PC-3 (cell line): ENCODE results near the gene CRB1.

Source experiments
- EZH2phosphoT487 ChIP-seq: fragments of 300-600 bp; sonication (generic); IDR thresholded peaks from 2 replicates; pipeline ENCODE4 v1.6.1; 2018; ENCODE audit warnings: mild to moderate bottlenecking, antibody characterized with exemption, low read length, borderline replicate concordance
- TF ChIP-seq, protein P1 (sequence below): fragments of 300-600 bp; sonication (generic); conservative IDR thresholded peaks from 2 replicates; pipeline ENCODE4 v1.5.1; 2017; ENCODE audit warnings: antibody characterized with exemption, low read depth, mild to moderate bottlenecking, low read length

DNA sequence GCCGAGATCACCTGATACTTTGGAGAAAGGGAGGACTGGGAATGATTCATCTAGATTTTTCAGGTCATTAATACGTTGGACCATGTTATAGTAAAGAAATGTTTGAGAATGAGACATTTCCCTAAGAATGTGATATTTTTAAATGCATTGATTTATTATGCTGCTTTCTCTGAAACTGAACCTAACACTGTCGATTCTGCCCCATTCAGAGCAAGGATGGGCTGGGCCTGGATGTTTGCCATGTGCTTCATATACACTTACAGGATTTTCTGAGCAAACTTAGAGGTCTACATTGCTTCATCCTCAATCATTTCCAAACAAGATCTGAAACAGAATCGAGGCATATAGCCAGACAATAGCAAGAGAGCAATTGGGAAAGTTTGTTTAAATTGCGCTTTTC lies 183.3 kb downstream of the CRB1 start:
- TF ChIP-seq, protein P1, sequence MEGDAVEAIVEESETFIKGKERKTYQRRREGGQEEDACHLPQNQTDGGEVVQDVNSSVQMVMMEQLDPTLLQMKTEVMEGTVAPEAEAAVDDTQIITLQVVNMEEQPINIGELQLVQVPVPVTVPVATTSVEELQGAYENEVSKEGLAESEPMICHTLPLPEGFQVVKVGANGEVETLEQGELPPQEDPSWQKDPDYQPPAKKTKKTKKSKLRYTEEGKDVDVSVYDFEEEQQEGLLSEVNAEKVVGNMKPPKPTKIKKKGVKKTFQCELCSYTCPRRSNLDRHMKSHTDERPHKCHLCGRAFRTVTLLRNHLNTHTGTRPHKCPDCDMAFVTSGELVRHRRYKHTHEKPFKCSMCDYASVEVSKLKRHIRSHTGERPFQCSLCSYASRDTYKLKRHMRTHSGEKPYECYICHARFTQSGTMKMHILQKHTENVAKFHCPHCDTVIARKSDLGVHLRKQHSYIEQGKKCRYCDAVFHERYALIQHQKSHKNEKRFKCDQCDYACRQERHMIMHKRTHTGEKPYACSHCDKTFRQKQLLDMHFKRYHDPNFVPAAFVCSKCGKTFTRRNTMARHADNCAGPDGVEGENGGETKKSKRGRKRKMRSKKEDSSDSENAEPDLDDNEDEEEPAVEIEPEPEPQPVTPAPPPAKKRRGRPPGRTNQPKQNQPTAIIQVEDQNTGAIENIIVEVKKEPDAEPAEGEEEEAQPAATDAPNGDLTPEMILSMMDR: no peak
- TF ChIP-seq EZH2phosphoT487: no peak
